Prostate gland (tissue), 2 donors: ENCODE results near the gene SENP7.

ENCODE experiments used
- CTCF ChIP-seq, 4 experiments: fragments of 200-600 bp in 2 of 4; fragments of 450-650 bp in 2 of 4; sonication (generic) in 2 of 4; IDR thresholded peaks; 1 replicate in 3 of 4; 2 replicates in 1 of 4; pipeline ENCODE4 v1.5.1; 2016 to 2019; ENCODE audit warnings: antibody characterized with exemption in 4 of 4, mild to moderate bottlenecking in 2 of 4, moderate library complexity in 2 of 4
- POLR2A ChIP-seq: fragments of 450-650 bp; IDR thresholded peaks from one replicate; pipeline ENCODE4 v1.6.1; 2016; ENCODE audit warnings: antibody characterized with exemption, mild to moderate bottlenecking
- POLR2AphosphoS5 ChIP-seq: sonication (generic); formaldehyde crosslinking; IDR thresholded peaks from one replicate; pipeline ENCODE4 v1.6.1; 2017; ENCODE audit warnings: antibody characterized with exemption

- TF ChIP-seq POLR2A = no peak
- TF ChIP-seq CTCF (IDR thresholded peaks at IDR 0.05) = no peak
- TF ChIP-seq POLR2AphosphoS5 = no peak
Observed at GRCh38 chr3:101509281-101509680, 3.7 kb downstream of the SENP7 start.
